ENCODE results near the gene HIGD1A.

The HIGD1A gene

DNA sequence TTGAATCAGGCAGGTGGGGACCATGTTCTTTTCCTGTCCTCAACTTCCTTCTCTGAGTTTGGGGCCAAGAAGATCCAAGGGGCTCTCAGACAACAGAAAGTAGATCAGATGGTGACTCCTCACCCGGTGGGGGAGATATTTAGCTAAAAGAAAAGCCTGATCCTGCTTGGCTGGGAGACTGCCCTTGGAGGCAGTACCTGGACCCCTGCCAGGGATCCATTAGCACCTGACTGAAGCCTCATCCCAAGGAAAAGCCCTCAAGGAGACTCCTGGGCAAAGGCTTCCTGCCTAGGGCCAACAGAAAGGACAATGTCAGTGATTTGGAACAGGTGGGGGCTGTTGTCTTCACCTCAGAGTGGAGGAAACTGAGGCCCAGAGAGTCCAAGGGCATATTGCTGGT lies 68.2 kb downstream of the HIGD1A start:
- no peak overlapping the region for H3K27ac ChIP-seq (ENCODE audit: low read depth, low read length)
- no peaks in the 10 kb centered on the region for H3K9me2 ChIP-seq (replicated peaks; ENCODE audit: control insufficient read depth, low read length)
- no peak overlapping the region for H3K4me2 ChIP-seq (ENCODE audit: low read length)
- H4K20me1 ChIP-seq (ENCODE audit: control insufficient read depth, insufficient read depth, low read depth, low read length): no peaks in the 10 kb centered on the region
- H3K36me3 ChIP-seq (ENCODE audit: control insufficient read depth, low read length): no peaks in the 10 kb centered on the region
- no peaks in the 10 kb centered on the region for H3K4me1 ChIP-seq (ENCODE audit: control insufficient read depth, low read length)
- H3K27me3 ChIP-seq (ENCODE audit: control insufficient read depth, low read length): no peaks in the 10 kb centered on the region
- H3K9me3 ChIP-seq (ENCODE audit: control insufficient read depth, insufficient read depth, low read length): no peaks in the 10 kb centered on the region
- H3K4me3 ChIP-seq (ENCODE audit: low read length): no peak overlapping the region
- H3F3A ChIP-seq (ENCODE audit: control insufficient read depth, insufficient read depth): no peaks in the 10 kb centered on the region
- no peak for TF ChIP-seq EZH2phosphoT487 (IDR thresholded peaks at IDR 0.05; ENCODE audit: borderline replicate concordance, low read length)
- TF ChIP-seq, protein P1, sequence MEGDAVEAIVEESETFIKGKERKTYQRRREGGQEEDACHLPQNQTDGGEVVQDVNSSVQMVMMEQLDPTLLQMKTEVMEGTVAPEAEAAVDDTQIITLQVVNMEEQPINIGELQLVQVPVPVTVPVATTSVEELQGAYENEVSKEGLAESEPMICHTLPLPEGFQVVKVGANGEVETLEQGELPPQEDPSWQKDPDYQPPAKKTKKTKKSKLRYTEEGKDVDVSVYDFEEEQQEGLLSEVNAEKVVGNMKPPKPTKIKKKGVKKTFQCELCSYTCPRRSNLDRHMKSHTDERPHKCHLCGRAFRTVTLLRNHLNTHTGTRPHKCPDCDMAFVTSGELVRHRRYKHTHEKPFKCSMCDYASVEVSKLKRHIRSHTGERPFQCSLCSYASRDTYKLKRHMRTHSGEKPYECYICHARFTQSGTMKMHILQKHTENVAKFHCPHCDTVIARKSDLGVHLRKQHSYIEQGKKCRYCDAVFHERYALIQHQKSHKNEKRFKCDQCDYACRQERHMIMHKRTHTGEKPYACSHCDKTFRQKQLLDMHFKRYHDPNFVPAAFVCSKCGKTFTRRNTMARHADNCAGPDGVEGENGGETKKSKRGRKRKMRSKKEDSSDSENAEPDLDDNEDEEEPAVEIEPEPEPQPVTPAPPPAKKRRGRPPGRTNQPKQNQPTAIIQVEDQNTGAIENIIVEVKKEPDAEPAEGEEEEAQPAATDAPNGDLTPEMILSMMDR (IDR thresholded peaks at IDR 0.05; ENCODE audit: low read depth, low read length, poor library complexity, severe bottlenecking): no peak
- H3K79me2 ChIP-seq (ENCODE audit: control insufficient read depth, low read length): no peaks in the 10 kb centered on the region

DNA sequence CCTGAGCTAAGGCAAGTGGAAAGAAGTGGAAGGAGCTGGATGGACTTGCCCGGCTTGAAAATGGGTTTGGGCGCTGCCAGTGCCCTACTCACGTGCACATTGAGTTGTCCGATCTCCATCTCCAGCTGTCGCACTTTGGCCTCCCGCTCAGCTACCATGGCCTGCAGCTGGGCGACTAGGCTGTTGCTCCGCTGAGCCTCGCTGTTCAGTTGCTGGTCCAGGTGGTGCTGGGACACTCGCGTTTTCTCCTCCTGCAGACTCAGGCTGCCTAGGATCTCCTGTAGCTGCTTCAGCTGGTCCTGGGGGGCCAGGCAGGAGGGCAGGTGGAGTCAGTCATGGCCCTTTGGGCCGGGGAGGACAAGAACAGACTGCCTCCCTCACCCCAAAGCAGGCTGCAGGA lies 68.7 kb downstream of the HIGD1A start:
- Histone ChIP-seq H3K27me3 (ENCODE audit: control insufficient read depth, low read length) (no peaks in the 10 kb centered on the region), H3K4me2 (ENCODE audit: low read length) (no peak overlapping the region), H3K9me3 (ENCODE audit: control insufficient read depth, insufficient read depth, low read length) (no peaks in the 10 kb centered on the region), H3K9me2 (replicated peaks; ENCODE audit: control insufficient read depth, low read length) (no peaks in the 10 kb centered on the region), H3K27ac (ENCODE audit: low read depth, low read length) (no peak overlapping the region), H3K79me2 (ENCODE audit: control insufficient read depth, low read length) (no peaks in the 10 kb centered on the region), H4K20me1 (ENCODE audit: control insufficient read depth, insufficient read depth, low read depth, low read length) (no peaks in the 10 kb centered on the region), H3K4me1 (ENCODE audit: control insufficient read depth, low read length) (no peaks in the 10 kb centered on the region), H3F3A (ENCODE audit: control insufficient read depth, insufficient read depth) (no peaks in the 10 kb centered on the region), H3K4me3 (ENCODE audit: low read length) (no peak overlapping the region), H3K36me3 (ENCODE audit: control insufficient read depth, low read length) (no peaks in the 10 kb centered on the region)
- TF ChIP-seq, protein P1 (IDR thresholded peaks at IDR 0.05; ENCODE audit: low read depth, low read length, poor library complexity, severe bottlenecking): no peak
- TF ChIP-seq EZH2phosphoT487 (IDR thresholded peaks at IDR 0.05; ENCODE audit: borderline replicate concordance, low read length): no peak

- no peaks in the 10 kb centered on the region for H3K79me2 ChIP-seq (ENCODE audit: control insufficient read depth, low read length)
- no peak overlapping the region for H3K27ac ChIP-seq (ENCODE audit: low read depth, low read length)
- H3K4me1 ChIP-seq (ENCODE audit: control insufficient read depth, low read length): no peaks in the 10 kb centered on the region
- no peaks in the 10 kb centered on the region for H3K9me2 ChIP-seq (replicated peaks; ENCODE audit: control insufficient read depth, low read length)
- H3K9me3 ChIP-seq (ENCODE audit: control insufficient read depth, insufficient read depth, low read length): no peaks in the 10 kb centered on the region
- no peak overlapping the region for H3K4me2 ChIP-seq (ENCODE audit: low read length)
- no peak for TF ChIP-seq EZH2phosphoT487 (IDR thresholded peaks at IDR 0.05; ENCODE audit: borderline replicate concordance, low read length)
- TF ChIP-seq, protein P1 (IDR thresholded peaks at IDR 0.05; ENCODE audit: low read depth, low read length, poor library complexity, severe bottlenecking): no peak
- H3K4me3 ChIP-seq (ENCODE audit: low read length): no peak overlapping the region
- no peaks in the 10 kb centered on the region for H3F3A ChIP-seq (ENCODE audit: control insufficient read depth, insufficient read depth)
- no peaks in the 10 kb centered on the region for H4K20me1 ChIP-seq (ENCODE audit: control insufficient read depth, insufficient read depth, low read depth, low read length)
- H3K36me3 ChIP-seq (ENCODE audit: control insufficient read depth, low read length): no peaks in the 10 kb centered on the region
- no peaks in the 10 kb centered on the region for H3K27me3 ChIP-seq (ENCODE audit: control insufficient read depth, low read length)
Measured at GRCh38 chr3:42735019-42735418, 69.3 kb downstream of the HIGD1A start.
